Measurements from ENCODE around the gene EFCAB7.
"Not testable (repeated sequence)": the region's sequence is repeated elsewhere in the genome, so short reads cannot be mapped to it uniquely, and the experiment has no call there.

Gene EFCAB7

DNA sequence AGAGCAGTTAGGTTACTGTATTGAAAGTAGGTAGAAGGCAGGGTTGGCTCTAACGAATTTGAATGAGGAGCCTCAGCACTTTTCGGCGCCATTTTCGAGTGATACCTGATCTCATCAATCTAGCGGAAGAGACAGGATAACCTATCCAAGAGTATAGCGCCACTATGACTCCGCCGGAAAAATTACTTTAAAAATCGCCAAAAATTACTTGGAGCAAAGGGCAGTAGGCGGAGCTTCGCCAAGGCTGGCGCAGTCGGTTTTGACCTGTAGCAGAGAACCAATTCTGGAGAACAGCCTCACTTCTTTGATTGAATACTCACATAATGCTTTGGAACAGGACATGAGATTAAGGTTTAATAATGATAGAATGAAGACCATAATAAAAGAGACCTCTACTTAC, 25.6 kb downstream of the EFCAB7 start:
- no peak for DNase-seq (ENCODE audit: low spot score)

DNA sequence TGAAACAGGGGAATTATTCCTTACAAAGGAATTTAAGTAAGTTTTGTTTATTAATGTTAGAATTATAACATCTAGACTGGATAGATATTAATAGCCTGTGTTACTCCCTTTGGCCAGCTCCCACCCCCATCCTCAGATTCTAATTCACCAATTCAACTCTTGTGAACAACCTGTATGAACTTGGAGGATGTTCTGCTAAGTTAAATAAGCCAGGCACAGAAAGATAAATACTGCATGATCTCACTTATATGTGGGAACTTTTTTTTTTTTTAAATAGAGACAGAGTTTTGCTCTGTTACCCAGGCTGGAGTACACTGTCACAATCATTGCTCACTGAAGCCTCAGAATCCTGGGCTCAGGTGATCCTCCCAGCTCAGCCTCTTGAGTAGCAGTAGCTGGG, 32.2 kb downstream of the EFCAB7 start:
- DNase-seq (ENCODE audit: low spot score) = no peak

DNA sequence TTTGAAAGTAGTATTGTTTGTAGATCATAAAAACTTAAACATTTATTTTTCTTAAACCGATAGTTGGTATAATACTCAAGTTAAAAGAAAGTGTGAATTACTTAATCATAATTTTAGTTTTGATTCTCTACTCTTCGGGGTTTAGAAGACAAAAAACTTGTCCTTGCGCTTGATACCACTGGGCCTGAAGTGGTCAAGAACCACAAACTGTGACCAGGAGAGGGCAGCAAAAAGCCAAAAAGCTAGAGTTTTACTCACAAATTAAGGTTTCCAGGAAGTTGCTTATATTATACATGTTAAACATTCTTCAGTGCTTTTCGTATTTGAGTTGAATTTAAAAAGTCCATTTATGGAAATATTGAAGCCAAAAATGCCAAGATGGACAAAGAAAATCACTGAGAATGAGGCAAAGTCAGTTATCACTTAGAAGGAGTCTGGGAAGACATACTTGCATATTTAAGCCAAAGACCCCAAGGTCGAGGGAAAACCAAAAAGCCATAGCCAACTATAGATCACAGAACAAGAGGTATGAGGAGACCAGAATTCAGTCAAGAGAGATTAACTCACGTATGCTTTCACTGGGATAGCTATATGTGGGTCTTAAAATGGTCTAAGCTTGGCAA, 34.2 kb downstream of the EFCAB7 start:
- DNase-seq (ENCODE audit: low spot score) = peak; percentile 44

DNA sequence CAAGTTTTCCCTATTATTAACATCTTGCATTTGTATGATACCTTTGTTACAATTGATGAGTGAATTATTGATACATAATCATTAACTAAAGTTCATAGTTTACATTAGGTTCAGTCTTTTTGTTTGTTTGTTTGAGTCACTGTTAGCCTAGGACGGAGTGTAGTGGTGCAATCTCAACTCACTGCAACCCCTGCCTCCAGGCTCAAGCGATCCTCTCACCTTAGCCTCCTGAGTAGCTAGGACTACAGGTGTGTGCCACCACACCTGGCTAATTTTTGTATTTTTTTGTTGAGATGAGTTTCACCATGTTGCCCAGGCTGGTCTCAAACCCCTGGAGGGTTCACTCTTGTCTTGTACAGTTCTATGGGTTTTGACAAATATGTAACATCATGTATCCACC, 36.0 kb downstream of the EFCAB7 start:
- no peak for DNase-seq (ENCODE audit: low spot score)

DNA sequence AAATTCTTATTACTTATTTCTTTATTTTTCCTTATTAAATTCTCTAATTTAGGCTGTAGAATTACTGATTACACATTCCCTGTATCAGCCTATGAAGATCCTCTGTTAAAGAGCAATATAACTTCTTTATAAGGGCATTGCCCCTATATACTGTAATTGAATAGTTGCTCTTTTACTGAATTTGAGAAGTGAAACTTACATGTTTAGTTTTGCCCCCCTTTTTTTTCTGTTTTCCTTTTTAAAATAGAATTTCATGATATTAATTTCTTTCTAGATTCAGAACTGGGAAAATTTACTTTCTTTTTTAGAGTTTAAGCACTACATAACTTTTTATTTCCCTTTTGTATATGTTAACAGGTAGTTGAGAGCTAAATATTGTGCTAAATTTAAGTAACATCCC, 40.4 kb downstream of the EFCAB7 start:
- DNase-seq (ENCODE audit: low spot score) = no peak

DNA sequence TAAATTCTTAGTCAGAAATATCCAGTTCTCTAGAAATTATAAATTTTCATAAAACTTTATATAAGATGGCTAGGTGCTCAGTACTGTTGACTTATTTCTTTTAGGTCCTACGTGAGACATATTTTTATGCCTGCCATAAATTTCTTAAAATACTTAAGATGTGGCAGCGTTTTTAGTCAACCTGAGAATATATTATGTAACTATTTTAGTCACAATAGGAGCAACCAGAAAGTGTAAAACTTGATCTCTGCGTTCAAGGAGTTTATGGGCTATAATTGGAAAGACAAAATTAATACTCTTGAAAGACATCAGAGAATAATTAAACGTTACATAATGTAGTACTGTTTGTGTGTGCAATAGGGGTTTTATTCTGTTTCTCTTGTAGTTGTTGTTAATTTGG, 45.7 kb downstream of the EFCAB7 start:
- no peak for DNase-seq (ENCODE audit: low spot score)

DNA sequence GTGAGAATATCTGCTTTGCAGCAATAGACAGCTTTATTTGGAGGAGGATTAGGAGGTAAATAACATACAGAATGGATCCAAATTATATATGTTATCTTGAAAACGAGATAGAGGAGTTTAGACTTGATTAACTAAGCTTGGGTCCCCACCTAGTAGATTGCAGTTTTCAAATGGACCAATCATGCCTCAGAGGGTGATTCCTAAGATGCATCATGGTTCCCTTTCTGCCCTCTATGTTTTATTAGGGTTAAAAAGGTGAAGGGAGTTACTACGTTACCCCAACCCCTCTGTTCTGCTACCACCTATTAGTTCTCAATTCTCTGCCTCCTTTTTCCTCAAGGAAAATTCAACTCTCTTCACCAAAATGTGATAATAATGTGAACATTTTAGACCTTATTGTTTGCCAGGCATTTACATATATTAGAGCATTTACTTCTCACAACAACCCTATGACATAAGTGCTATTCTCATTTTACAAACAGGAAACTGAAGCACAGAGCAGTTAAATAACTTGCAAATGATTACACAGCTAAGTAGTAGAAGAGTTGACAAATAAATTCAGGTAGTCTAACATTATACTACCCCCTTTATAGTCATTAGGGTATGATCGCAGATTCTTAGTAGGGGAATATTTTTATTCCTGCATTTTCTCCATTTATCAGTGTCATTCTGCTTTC, 46.5 kb downstream of the EFCAB7 start:
- DNase-seq (ENCODE audit: low spot score) = no peak

DNA sequence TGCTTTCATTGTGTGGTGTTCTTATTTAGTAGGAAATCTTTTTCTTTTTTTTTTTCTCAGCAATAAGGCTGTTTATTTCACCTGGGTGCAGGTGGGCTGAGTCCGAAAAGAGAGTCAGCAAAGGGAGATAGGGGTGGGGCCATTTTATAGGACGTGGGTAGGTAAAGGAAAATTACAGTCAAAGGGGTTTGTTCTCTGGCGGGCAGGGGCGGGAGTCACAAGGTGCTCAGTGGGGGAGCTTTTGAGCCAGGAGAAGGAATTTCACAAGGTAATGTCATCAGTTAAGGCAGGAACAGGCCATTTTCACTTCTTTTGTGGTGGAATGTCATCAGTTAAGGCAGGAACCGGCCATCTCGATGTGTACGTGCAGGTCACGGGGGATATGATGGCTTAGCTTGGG, 49.4 kb downstream of the EFCAB7 start:
- DNase-seq (ENCODE audit: low spot score) = not testable (repeated sequence)

DNA sequence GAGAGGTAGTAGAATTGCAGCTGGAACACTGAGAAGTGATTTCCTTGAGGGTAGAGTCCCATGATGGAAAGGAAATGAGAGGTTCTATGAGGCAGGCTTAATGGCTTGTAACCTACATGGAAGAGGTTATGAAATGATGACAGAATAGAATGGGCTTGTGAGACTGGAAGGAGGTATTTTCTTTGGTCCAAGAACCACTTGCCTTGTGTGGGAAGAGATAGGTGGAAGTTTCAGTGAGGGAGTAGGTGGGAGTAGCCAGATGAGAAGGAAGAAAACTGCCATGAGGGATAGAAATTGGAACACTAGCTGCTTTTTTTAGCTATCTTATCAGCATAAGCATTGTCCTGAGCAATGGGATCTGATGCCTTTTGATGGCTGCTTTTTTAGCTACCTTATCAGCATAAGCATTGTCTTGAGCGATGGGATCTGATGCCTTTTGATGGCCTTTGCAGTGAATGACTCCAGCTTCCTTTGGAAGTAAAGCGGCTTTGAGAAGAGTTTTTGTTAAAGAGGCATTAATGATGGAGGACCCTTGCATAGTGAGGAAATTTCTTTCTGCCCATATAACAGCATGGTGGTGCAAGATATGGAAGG, 51.0 kb downstream of the EFCAB7 start:
- not testable (repeated sequence) for DNase-seq (ENCODE audit: low spot score)

DNA sequence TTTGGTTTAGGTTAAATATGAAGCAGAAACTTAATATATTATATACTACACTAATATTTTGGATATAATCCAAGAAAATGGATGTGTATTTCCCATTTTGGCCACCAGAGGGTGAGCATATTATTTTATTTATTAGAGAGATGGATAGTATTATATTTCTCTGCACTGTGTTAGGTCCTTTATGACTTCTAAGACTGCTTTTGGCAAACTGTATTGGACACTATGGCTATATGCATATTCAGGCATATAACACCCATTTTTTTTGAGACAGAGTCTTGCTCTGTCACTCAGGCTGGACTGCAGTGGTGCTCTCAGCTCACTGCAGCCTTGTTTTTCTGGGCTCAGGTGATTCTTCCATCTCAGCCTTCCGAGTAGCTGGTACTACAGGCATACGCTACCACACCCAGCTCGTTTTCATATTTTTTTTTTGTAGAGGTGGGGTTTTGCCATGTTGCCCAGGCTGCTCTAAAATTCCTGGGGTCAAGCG, 52.1 kb downstream of the EFCAB7 start:
- peak; percentile 16 for DNase-seq (ENCODE audit: low spot score)

DNA sequence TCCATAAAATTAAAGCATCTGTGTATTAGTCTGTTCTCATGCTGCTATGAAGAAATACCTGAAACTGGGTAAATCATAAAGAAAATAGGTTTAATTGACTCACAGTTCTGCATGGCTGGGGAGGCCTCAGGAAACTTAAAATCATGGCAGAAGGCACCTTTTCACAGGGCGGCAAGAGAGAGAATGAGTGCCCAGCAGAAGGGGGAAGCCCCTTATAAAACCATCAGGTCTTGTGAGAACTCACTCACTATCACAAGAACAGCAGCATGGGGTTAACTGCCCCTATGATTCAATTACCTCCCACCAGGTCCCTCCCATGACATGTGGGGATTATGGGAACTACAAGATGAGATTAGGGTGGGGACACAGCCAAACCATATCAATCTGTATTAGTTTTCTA, 63.0 kb downstream of the EFCAB7 start:
- DNase-seq (ENCODE audit: low spot score) = not testable (repeated sequence)

DNA sequence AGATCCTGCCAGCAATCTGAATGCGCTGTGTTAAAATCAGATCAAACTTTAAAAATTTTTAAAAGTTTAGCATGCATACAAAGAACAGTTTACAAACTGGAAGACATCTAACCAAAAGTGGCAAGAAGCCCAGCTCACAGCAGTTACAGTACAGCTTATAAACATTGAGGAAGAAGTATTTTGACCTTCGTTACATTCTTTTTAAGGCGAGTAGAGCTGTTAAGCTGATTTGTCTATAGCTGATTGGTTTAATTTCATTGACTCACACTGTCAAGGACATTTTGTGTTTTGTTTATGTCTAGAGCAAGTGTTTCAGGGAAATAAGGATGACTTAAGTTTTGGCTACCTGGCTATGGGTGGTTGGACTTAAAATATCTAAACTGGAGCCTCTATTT, 66.8 kb downstream of the EFCAB7 start:
- DNase-seq (ENCODE audit: low spot score) = no peak

DNA sequence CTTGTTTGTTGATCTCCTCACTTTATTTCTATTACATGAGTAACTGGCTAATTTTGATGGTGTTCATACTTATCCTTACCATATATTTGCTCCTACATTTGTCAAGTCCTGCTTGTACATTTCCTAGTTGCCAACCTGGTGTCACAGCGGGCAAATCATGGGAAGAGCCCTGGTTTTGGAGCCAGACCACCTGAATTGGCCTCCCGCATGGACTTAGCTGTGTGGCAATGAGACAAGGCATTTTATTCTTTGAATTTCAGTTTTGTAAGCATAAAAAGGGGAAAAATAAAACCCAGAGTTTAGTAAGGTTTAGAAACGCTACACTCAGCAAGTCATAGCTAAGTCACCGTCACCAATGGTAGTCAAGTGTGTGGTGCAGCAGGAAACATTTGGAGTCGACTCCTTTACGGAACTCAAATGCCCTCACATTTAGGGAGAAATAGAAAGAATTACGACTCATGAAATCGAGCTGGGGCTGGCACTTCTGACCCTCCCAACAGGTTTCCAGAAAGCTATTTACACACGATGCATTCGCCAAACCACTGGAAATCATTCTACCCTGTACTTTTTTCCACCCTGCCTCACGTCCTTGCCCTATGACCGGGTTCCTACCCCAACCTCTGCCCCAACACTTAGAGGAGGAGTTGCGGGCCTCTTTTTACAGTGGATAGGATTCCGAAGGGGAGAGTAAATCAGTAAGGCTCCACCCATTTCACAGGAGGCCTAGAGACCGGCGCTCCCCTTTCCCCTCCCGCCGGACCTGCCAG, 69.4 kb downstream of the EFCAB7 start:
- DNase-seq (ENCODE audit: low spot score) = no peak

DNA sequence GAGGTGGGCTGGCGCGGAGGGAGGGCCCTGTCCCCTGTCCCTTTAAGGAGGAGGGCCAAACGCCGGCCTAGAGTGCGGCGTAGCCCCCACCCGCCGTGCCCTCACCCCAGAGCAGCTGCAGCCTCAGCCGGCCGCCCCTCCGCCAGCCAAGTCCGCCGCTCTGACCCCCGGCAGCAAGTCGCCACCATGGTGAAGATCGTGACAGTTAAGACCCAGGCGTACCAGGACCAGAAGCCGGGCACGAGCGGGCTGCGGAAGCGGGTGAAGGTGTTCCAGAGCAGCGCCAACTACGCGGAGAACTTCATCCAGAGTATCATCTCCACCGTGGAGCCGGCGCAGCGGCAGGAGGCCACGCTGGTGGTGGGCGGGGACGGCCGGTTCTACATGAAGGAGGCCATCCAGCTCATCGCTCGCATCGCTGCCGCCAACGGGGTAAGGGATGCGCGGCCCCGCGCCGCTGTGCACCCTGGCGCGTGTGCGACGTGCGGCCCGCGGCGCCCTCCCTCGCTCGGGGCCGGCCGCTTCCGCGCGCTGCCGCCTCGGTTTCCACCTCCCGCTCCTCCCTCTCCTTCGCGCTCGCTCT, 70.1 kb downstream of the EFCAB7 start, which contains the start of gene PGM1:
TSS of gene PGM1 (plus strand) at position 109 of the 583 bp plus-strand sequence. CDS start at position 187, 78 bp downstream.
- DNase-seq (ENCODE audit: low spot score) = peak; percentile 93

DNA sequence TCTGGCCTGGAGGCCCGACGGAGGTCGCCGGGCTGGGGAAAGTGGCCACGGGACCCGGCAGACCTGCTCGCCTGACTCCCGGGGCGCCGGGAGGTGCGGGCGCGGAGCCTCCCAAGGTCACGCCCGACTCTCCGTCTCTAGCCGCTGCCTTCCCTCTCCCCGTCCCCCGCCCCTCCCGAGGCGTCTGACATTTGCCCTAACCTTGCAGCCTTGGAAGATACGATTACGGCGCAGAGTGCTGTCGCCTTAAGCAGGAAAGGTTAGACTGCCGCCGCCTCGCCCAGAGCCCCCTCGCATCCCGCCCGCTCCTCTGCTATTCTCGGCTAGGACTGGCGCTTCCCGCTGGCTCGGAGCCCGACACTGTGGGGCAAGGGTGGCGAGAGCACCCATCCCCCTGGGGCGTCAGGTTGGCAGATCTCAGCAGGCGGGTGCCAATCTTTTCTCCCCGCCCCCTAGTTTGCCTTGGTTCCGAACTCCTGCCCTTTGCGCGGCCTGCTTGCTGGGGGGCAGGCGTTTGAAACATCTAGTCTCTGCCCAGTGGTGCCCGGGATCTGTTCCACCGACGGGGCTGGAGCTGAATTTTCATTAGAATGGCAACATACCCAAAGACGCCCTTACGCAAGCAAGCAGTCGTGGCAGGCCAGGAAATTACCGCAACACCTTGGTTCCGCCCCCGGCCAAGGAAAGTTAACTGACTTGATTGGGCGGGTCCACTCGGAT, 70.7 kb downstream of the EFCAB7 start:
- DNase-seq (ENCODE audit: low spot score) = peak; percentile 64

DNA sequence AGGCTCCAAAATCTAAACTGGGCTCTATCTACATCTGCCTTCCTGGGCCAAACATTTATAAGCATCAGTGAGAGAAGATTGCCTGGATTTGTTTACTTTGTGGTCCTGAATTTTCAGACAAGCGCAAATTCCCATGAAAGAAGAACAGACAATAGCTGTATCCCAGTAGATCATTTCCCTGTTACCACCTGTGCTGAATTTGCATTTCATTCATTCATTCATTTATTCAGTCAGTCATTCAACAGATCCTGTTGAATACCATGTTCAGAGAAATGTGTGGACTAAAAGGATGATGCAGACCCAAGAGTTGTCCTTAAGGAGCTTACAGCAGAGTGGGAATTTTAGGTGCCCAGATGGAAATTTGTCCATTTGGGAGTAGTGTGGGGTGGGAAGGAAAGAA, 72.1 kb downstream of the EFCAB7 start:
- DNase-seq (ENCODE audit: low spot score) = no peak

DNA sequence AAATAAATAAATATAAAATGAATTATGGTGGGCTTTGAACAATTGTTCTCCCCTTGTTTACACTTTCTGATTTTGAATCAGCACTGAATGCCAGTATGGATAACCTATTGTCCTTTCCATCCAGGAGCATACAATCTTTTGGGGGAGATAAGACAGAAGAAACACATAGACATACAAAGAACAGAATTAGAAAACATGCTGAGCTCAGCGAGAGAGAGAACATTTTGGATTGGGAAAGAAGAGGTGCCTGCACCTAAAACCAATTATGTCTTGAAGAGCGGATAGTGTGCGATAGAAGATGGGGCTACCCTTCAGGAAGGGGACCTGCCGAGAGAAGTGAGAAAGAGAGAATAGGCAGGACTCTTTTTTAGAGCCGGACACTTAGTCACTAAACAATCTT, 76.5 kb downstream of the EFCAB7 start:
- no peak for DNase-seq (ENCODE audit: low spot score)

DNA sequence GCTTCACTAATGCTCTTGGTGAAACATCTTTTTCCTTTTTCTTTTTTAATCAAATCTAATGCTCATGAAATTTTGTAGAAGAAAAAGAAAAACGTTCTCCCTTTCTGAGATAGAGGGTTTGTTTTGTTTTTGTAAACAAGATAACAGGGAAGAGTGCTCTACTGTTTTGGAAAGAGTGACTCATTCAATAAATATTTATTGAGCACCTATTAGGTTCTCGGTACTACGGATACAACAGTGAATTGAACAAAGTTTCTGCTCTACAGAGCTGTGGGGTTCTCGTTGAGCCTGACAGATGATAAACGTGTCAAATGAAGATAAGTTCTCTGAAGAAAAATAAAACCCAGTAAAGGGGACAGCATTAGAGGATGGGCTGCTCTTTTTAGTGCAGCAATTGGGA, 76.9 kb downstream of the EFCAB7 start:
- DNase-seq (ENCODE audit: low spot score) = no peak

DNA sequence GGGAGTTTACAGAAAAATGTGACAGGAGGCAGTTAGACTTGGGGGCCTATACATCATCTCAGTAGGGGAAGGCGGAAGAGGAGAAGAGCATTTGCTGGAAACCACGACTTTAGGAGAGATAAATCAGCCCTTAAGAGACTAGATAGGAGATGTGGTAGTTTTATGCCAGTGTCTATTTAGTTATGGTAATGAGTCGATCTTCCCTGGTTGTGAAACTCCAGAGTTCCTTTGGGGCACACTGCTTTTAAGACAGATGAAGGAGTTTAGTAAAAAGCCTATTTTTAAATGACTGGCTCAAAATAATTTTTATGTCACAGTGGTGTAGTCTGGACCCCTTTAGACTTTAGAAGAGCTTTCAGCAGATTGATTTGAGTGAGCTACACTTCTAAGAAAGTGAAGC, 77.7 kb downstream of the EFCAB7 start:
- no peak for DNase-seq (ENCODE audit: low spot score)

DNA sequence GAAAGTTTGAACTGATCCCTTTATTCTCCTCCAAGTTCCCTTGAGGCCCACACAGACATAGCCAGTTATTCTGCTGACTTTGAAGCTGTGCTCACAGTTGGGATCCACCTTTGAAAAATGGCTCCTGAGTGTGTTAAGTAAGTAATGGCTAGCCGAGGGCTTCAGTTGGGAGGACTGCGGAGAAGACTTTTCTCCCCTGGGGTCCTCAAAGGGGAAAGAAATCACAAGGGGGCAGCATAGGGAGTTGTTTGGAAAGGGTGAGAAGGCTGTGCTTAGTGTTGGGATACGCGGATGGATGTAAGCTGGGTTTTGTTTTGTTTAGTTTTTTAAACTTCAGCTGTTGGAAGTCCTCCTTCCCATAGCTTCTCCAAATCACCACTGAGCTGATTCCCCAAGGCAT, 78.1 kb downstream of the EFCAB7 start:
- no peak for DNase-seq (ENCODE audit: low spot score)

DNA sequence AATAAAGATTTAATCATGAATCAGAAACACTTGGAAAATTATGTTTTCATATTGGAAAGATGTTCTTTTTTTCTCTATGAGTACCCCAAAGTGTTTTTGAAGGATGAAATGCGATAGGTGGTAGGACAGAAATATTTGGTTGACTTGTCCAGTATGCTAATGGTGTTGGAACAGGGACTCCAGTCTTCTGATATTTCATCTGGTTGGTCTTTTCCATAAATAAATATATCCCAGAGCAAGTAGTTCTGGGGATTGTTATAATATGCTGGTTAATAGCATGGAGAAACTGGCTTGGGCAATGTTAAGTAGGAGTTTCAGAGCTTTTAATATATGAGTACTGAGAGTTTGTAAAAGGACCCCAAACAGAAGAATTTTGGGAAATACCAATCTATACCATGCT, 78.6 kb downstream of the EFCAB7 start:
- no peak for DNase-seq (ENCODE audit: low spot score)

DNA sequence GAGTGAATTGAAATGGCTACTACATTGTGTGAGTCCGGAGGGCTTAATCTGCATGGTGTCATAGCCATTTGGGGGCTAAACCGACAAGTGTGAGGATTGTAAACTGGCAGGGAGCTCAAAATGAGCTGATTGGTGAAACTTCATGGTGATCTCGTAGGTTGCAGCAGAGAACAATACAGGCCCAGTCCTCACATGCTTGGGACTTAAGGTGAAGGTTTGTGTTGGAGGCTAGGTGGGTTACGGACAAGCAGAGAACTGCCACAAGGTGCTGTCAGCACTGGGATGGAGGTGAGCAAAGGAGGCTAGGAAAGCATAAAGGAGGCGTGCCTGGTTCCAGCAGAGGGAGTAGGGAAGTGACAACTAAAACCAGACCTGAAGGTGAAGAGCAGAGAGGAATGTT, 79.3 kb downstream of the EFCAB7 start:
- no peak for DNase-seq (ENCODE audit: low spot score)
